Activated naive CD8-positive, alpha-beta T cell treated with anti-CD3 and anti-CD28 coated beads, Interleukin-2, amount 10 ng/mL, durations not matched to agents 7 days and 5 days (primary cell): Measurements from ENCODE around the gene HLA-DPA1. TPM values are rescaled to one million over a fixed set of nuclear protein-coding genes. Genes with fewer than 3 reads are reported as not detected.

ENCODE experiments used
- ATAC-seq: fragments of 150-1000 bp; cut with Tn5 transposase; one replicate; pipeline ENCODE4 v1.10.0; 2021; ENCODE audit warnings: low read depth, moderate library complexity
- POLR2A ChIA-PET: fragments of 350-600 bp; sonication (Branson Sonifier 250); formaldehyde crosslinking; loops from one replicate; lab custom pipeline; 2021; ENCODE audit warnings: antibody characterized with exemption; lab: Charles Lee
- DNase-seq: peaks from one replicate; pipeline ENCODE4 v3.0.0; 2021
- H3K27ac Mint-ChIP-seq: one replicate; pipeline ENCODE4 v1.8.0; 2022; ENCODE audit warnings: mild to moderate bottlenecking, mixed read lengths
- H3K27me3 Mint-ChIP-seq: one replicate; pipeline ENCODE4 v1.8.0; 2022; ENCODE audit warnings: mild to moderate bottlenecking, moderate library complexity, mixed read lengths
- H3K36me3 Mint-ChIP-seq: one replicate; pipeline ENCODE4 v1.8.0; 2021; ENCODE audit warnings: mild to moderate bottlenecking, mixed read lengths
- H3K4me1 Mint-ChIP-seq: one replicate; pipeline ENCODE4 v1.8.0; 2021; ENCODE audit warnings: mixed read lengths
- H3K4me3 Mint-ChIP-seq: one replicate; pipeline ENCODE4 v1.8.0; 2022; ENCODE audit warnings: mild to moderate bottlenecking, moderate library complexity, mixed read lengths
- H3K9me3 Mint-ChIP-seq: one replicate; pipeline ENCODE4 v1.8.0; 2021; ENCODE audit warnings: mixed read lengths
- total RNA-seq, 2 experiments: library from RNA; stranded (reverse); gene quantifications; one replicate each; pipeline ENCODE4 v1.2.3, GENCODE V29; 2021

Gene HLA-DPA1
- total RNA-seq, 2 experiments from 2014 or later: 35.7 to 39.8 TPM

GRCh38 chr6:33080127-33081089 is 7.0 kb upstream of the HLA-DPA1 start:
- DNase-seq (no peak), ATAC-seq (no peak)
- Mint-ChIP-seq H3K36me3 (no peaks in the 10 kb centered on the region), H3K4me1 (peaks cover 36% of the 10 kb centered on the region), H3K27ac (no peak overlapping the region), H3K9me3 (no peaks in the 10 kb centered on the region), H3K4me3 (peak overlapping the region; percentile 32), H3K27me3 (no peaks in the 10 kb centered on the region)
- POLR2A ChIA-PET: no interaction called here

- no peaks in the 10 kb centered on the region for H3K36me3 Mint-ChIP-seq
- H3K4me3 Mint-ChIP-seq: no peak overlapping the region
- H3K4me1 Mint-ChIP-seq: peaks cover 42% of the 10 kb centered on the region
- H3K27ac Mint-ChIP-seq: no peak overlapping the region
- H3K27me3 Mint-ChIP-seq: peaks cover 3% of the 10 kb centered on the region
- ATAC-seq (no peak), DNase-seq (no peak)
- no peaks in the 10 kb centered on the region for H3K9me3 Mint-ChIP-seq
- POLR2A ChIA-PET: no interaction called here
Measured at GRCh38 chr6:33079580-33079979, 6.1 kb upstream of the HLA-DPA1 start.

GRCh38 chr6:33078919-33079521 is 5.6 kb upstream of the HLA-DPA1 start:
- no peak for DNase-seq
- ATAC-seq: no peak
- peaks cover 3% of the 10 kb centered on the region for H3K27me3 Mint-ChIP-seq
- no peak overlapping the region for H3K4me3 Mint-ChIP-seq
- H3K4me1 Mint-ChIP-seq: peaks cover 42% of the 10 kb centered on the region
- H3K9me3 Mint-ChIP-seq: no peaks in the 10 kb centered on the region
- no peaks in the 10 kb centered on the region for H3K36me3 Mint-ChIP-seq
- POLR2A ChIA-PET: no interaction called here
- H3K27ac Mint-ChIP-seq: no peak overlapping the region

GRCh38 chr6:33078442-33078841 is 5.0 kb upstream of the HLA-DPA1 start:
- Mint-ChIP-seq H3K4me3 (no peak overlapping the region), H3K4me1 (peaks cover 45% of the 10 kb centered on the region), H3K27ac (no peak overlapping the region), H3K36me3 (no peaks in the 10 kb centered on the region), H3K9me3 (no peaks in the 10 kb centered on the region), H3K27me3 (peaks cover 3% of the 10 kb centered on the region)
- DNase-seq: no peak
- ATAC-seq: no peak
- POLR2A ChIA-PET: no interaction called here

- Mint-ChIP-seq H3K27me3 (peaks cover 3% of the 10 kb centered on the region), H3K4me3 (no peak overlapping the region), H3K27ac (no peak overlapping the region), H3K9me3 (no peaks in the 10 kb centered on the region), H3K36me3 (no peaks in the 10 kb centered on the region), H3K4me1 (peaks cover 47% of the 10 kb centered on the region)
- no peak for DNase-seq
- POLR2A ChIA-PET: no interaction called here
- ATAC-seq: no peak
Measured at GRCh38 chr6:33077908-33078307, 4.5 kb upstream of the HLA-DPA1 start.

- peaks cover 46% of the 10 kb centered on the region for H3K4me1 Mint-ChIP-seq
- ATAC-seq (no peak), DNase-seq (no peak)
- peaks cover 3% of the 10 kb centered on the region for H3K27me3 Mint-ChIP-seq
- H3K4me3 Mint-ChIP-seq: peak overlapping the region; percentile 83
- H3K9me3 Mint-ChIP-seq: no peaks in the 10 kb centered on the region
- H3K27ac Mint-ChIP-seq: peak overlapping the region; percentile 76
- no peaks in the 10 kb centered on the region for H3K36me3 Mint-ChIP-seq
- POLR2A ChIA-PET: interaction anchor here (1.2 to 1.6 kb wide), 2 partner anchors 76 to 182 kb away, joined by 3 read pairs; no protein-coding TSS in a partner anchor
Measured at GRCh38 chr6:33076406-33076934, 3.0 kb upstream of the HLA-DPA1 start.

GRCh38 chr6:33075568-33076405 is 2.3 kb upstream of the HLA-DPA1 start, which contains the start of gene HLA-DPB1:
TSS of gene HLA-DPB1 (plus strand) at chr6:33075990. CDS start at chr6:33076042, 52 bp downstream.
- Mint-ChIP-seq H3K27ac (peak within 1 kb of the TSS; percentile 76), H3K36me3 (no peaks in the 10 kb centered on the region), H3K4me3 (peak within 1 kb of the TSS; percentile 83), H3K9me3 (no peaks in the 10 kb centered on the region), H3K27me3 (peaks cover 3% of the 10 kb centered on the region), H3K4me1 (peaks cover 41% of the 10 kb centered on the region)
- DNase-seq (peak; percentile 51), ATAC-seq (peak; percentile 92)
- POLR2A ChIA-PET: interaction anchor here (1.0 to 1.6 kb wide), 3 partner anchors 75 to 181 kb away, joined by 3 to 4 read pairs (median 3); no protein-coding TSS in a partner anchor

- no peaks in the 10 kb centered on the region for H3K36me3 Mint-ChIP-seq
- H3K4me3 Mint-ChIP-seq: peak overlapping the region; percentile 83
- peaks cover 3% of the 10 kb centered on the region for H3K27me3 Mint-ChIP-seq
- H3K4me1 Mint-ChIP-seq: peaks cover 39% of the 10 kb centered on the region
- no peaks in the 10 kb centered on the region for H3K9me3 Mint-ChIP-seq
- peak overlapping the region; percentile 76 for H3K27ac Mint-ChIP-seq
- ATAC-seq (no peak), DNase-seq (no peak)
- POLR2A ChIA-PET: interaction anchor here (1.0 to 1.6 kb wide), 3 partner anchors 75 to 181 kb away, joined by 3 to 4 read pairs (median 3); no protein-coding TSS in a partner anchor
Measured at GRCh38 chr6:33075208-33075567, 1.7 kb upstream of the HLA-DPA1 start.

GRCh38 chr6:33072508-33073100 is 845 bp downstream of the HLA-DPA1 start:
- Mint-ChIP-seq H3K4me3 (peak overlapping the region; percentile 48), H3K36me3 (peaks cover 5% of the 10 kb centered on the region), H3K4me1 (peaks cover 35% of the 10 kb centered on the region), H3K27ac (no peak overlapping the region), H3K9me3 (no peaks in the 10 kb centered on the region), H3K27me3 (peaks cover 4% of the 10 kb centered on the region)
- POLR2A ChIA-PET: interaction anchor here (0.9 to 1.6 kb wide), 3 partner anchors 101 to 723 kb away, joined by 3 to 4 read pairs (median 4); partner anchors contain the start of gene RING1
- DNase-seq: no peak
- no peak for ATAC-seq

GRCh38 chr6:33071569-33071968 is 1.9 kb downstream of the HLA-DPA1 start:
- H3K4me3 Mint-ChIP-seq: peak overlapping the region; percentile 3
- peaks cover 9% of the 10 kb centered on the region for H3K36me3 Mint-ChIP-seq
- POLR2A ChIA-PET: no interaction called here
- peaks cover 5% of the 10 kb centered on the region for H3K27me3 Mint-ChIP-seq
- DNase-seq: no peak
- no peaks in the 10 kb centered on the region for H3K9me3 Mint-ChIP-seq
- peaks cover 29% of the 10 kb centered on the region for H3K4me1 Mint-ChIP-seq
- ATAC-seq: no peak
- H3K27ac Mint-ChIP-seq: no peak overlapping the region

GRCh38 chr6:33070909-33071308 is 2.5 kb downstream of the HLA-DPA1 start:
- H3K27ac Mint-ChIP-seq: no peak overlapping the region
- POLR2A ChIA-PET: no interaction called here

GRCh38 chr6:33069021-33069738 is 4.3 kb downstream of the HLA-DPA1 start:
- POLR2A ChIA-PET: no interaction called here
- no peaks in the 10 kb centered on the region for H3K9me3 Mint-ChIP-seq
- ATAC-seq: no peak
- peaks cover 10% of the 10 kb centered on the region for H3K27me3 Mint-ChIP-seq
- DNase-seq: no peak
- peaks cover 9% of the 10 kb centered on the region for H3K36me3 Mint-ChIP-seq
- H3K27ac Mint-ChIP-seq: no peak overlapping the region
- no peak overlapping the region for H3K4me3 Mint-ChIP-seq
- peaks cover 16% of the 10 kb centered on the region for H3K4me1 Mint-ChIP-seq

More at GRCh38 chr6:33070909-33071308, 2.5 kb downstream of the HLA-DPA1 start:
- Mint-ChIP-seq H3K27me3 (peaks cover 6% of the 10 kb centered on the region), H3K9me3 (no peaks in the 10 kb centered on the region), H3K4me3 (no peak overlapping the region), H3K4me1 (peaks cover 24% of the 10 kb centered on the region), H3K36me3 (peaks cover 9% of the 10 kb centered on the region)
- no peak for ATAC-seq
- DNase-seq: no peak
